K562 (cell line): Measurements from ENCODE around the gene EFNB3. TPM values are rescaled to one million over a fixed set of nuclear protein-coding genes. Genes with fewer than 3 reads are reported as not detected.

Experiments used
- ARID3A ChIP-seq: IDR thresholded peaks from 2 replicates; pipeline ENCODE4 v1.6.1; 2012; ENCODE audit warnings: low read depth, low read length, improper control_type of control experiment, borderline replicate concordance
- CAMTA2 ChIP-seq: fragments of 250-450 bp; sonication (Bioruptor Pico); conservative IDR thresholded peaks from 2 replicates; pipeline ENCODE4 v1.5.1; 2022
- CBFB ChIP-seq: sonication (generic); formaldehyde crosslinking; IDR thresholded peaks from 2 replicates; pipeline ENCODE4 v1.4.0; 2020; ENCODE audit warnings: mild to moderate bottlenecking, missing genetic modification reagents
- CCNT2 ChIP-seq: IDR thresholded peaks from 2 replicates; pipeline ENCODE4 v1.6.1; 2011; ENCODE audit warnings: borderline replicate concordance, low read depth, mild to moderate bottlenecking, moderate library complexity, mixed read lengths, low read length; ENCODE audit not compliant: insufficient read length; ENCODE audit errors: extremely low read depth
- DMBX1 ChIP-seq: fragments of 250-450 bp; sonication (Bioruptor Pico); IDR thresholded peaks from 2 replicates; pipeline ENCODE4 v1.8.0; 2022; ENCODE audit warnings: inconsistent platforms, mild to moderate bottlenecking, moderate library complexity, borderline replicate concordance
- ELF2 ChIP-seq: fragments of 250-450 bp; sonication (Bioruptor Pico); IDR thresholded peaks from 2 replicates; pipeline ENCODE4 v1.5.0; 2021; ENCODE audit warnings: mild to moderate bottlenecking
- FOXA1 ChIP-seq: fragments of 450-650 bp; IDR thresholded peaks from 2 replicates; pipeline ENCODE4 v1.6.1; 2016; ENCODE audit warnings: mild to moderate bottlenecking, borderline replicate concordance
- FOXP1 ChIP-seq: sonication (generic); formaldehyde crosslinking; IDR thresholded peaks from 2 replicates; pipeline ENCODE4 v1.8.0; 2022; ENCODE audit warnings: mild to moderate bottlenecking, missing genetic modification reagents
- HNRNPUL1 ChIP-seq: fragments of 200-400 bp; formaldehyde crosslinking; IDR thresholded peaks from 2 replicates; pipeline ENCODE4 v1.6.1; 2017; ENCODE audit warnings: low read length
- KLF6 ChIP-seq: fragments of 250-450 bp; sonication (Bioruptor Pico); IDR thresholded peaks from 2 replicates; pipeline ENCODE4 v1.4.0; 2020; ENCODE audit warnings: mild to moderate bottlenecking, moderate library complexity, borderline replicate concordance
- MLLT1 ChIP-seq, 2 experiments: fragments of 450-650 bp; IDR thresholded peaks; 2 replicates each; pipeline ENCODE4 v1.6.1; 2016
- NFE2L1 ChIP-seq: fragments of 450-650 bp; IDR thresholded peaks from 2 replicates; pipeline ENCODE4 v1.6.1; 2016; ENCODE audit warnings: missing genetic modification characterization, low read depth, mild to moderate bottlenecking, missing compliant biosample characterization, moderate library complexity, borderline replicate concordance
- RBM34 ChIP-seq: fragments of 200-400 bp; formaldehyde crosslinking; IDR thresholded peaks from 2 replicates; pipeline ENCODE4 v1.6.1; 2018; ENCODE audit warnings: low read length, borderline replicate concordance; ENCODE audit not compliant: insufficient read depth
- SAP30 ChIP-seq: fragments of 200-600 bp; sonication (generic); IDR thresholded peaks from 2 replicates; pipeline ENCODE4 v1.6.1; 2012; ENCODE audit warnings: borderline replicate concordance, low read depth, mild to moderate bottlenecking, moderate library complexity, low read length, control low read depth, inconsistent platforms; ENCODE audit not compliant: insufficient read depth, poor library complexity, severe bottlenecking
- SMARCB1 ChIP-seq: IDR thresholded peaks from 2 replicates; pipeline ENCODE4 v1.6.1; 2011; ENCODE audit warnings: improper control_type of control experiment, low read depth; ENCODE audit not compliant: insufficient read length
- SPI1 ChIP-seq: IDR thresholded peaks from 2 replicates; pipeline ENCODE4 v1.6.1; 2011; ENCODE audit warnings: low read depth, low read length, control low read depth, borderline replicate concordance
- TOE1 ChIP-seq, 2 experiments: fragments of 450-650 bp in 1 of 2; sonication (generic) in 1 of 2; formaldehyde crosslinking in 1 of 2; IDR thresholded peaks; 2 replicates each; pipeline versions ENCODE4 v1.7.1 to v1.8.0; 2016 to 2022; ENCODE audit warnings: borderline replicate concordance in 2 of 2, mild to moderate bottlenecking in 2 of 2, antibody characterized with exemption in 1 of 2, inconsistent platforms in 1 of 2, low read depth in 1 of 2, missing genetic modification reagents in 1 of 2, moderate library complexity in 1 of 2
- TSC22D4 ChIP-seq: fragments of 450-650 bp; IDR thresholded peaks from 2 replicates; pipeline ENCODE4 v1.6.1; 2016; ENCODE audit warnings: missing genetic modification characterization, missing biosample characterization, control low read depth
- ZBTB11 ChIP-seq, 3 experiments: fragments of 200-800 bp in 1 of 3; fragments of 250-450 bp in 1 of 3; fragments of 450-650 bp in 1 of 3; sonication (Bioruptor Pico) in 1 of 3; sonication (Bioruptor generic) in 1 of 3; formaldehyde crosslinking in 1 of 3; IDR thresholded peaks; 2 replicates each; pipeline versions ENCODE4 v1.6.1 to v1.8.0; 2016 to 2022; ENCODE audit warnings: mild to moderate bottlenecking in 2 of 3, missing genetic modification characterization in 2 of 3, missing compliant biosample characterization in 1 of 3, moderate library complexity in 1 of 3
- polyA plus RNA-seq, 8 experiments: library from polyadenylated mRNA; depleted of rRNA in 4 of 8; stranded (reverse) in 5 of 8; unstranded in 3 of 8; fragments of >200 nt; fragmentation: Nextera tagmentation in 2 of 8; fragmentation: Illumina TruSeq in 1 of 8; extraction: Ambion mirVana in 2 of 8; extraction: Trizol in 1 of 8; gene quantifications; 2 replicates each; pipeline versions ENCODE4 v1.2.1 to v1.2.3, GENCODE V29; 2011 to 2014; ENCODE audit warnings: inconsistent platforms in 1 of 8, missing spikeins in 1 of 8
- total RNA-seq, 7 experiments: library from RNA; depleted of rRNA in 6 of 7; stranded (reverse); fragments of >200 nt in 6 of 7; fragmentation: Illumina TruSeq in 2 of 7; extraction: Trizol in 2 of 7; gene quantifications; 2 replicates each; pipeline versions ENCODE4 v1.2.1 to v1.2.3, GENCODE V29; 2011 to 2021; ENCODE audit warnings: low replicate concordance in 1 of 7

Gene EFNB3
- total and polyA plus RNA-seq, 9 of the 15 experiments (the other 6 are each of a cell fraction or from before 2014, with no cell fraction given), result not detected

DNA sequence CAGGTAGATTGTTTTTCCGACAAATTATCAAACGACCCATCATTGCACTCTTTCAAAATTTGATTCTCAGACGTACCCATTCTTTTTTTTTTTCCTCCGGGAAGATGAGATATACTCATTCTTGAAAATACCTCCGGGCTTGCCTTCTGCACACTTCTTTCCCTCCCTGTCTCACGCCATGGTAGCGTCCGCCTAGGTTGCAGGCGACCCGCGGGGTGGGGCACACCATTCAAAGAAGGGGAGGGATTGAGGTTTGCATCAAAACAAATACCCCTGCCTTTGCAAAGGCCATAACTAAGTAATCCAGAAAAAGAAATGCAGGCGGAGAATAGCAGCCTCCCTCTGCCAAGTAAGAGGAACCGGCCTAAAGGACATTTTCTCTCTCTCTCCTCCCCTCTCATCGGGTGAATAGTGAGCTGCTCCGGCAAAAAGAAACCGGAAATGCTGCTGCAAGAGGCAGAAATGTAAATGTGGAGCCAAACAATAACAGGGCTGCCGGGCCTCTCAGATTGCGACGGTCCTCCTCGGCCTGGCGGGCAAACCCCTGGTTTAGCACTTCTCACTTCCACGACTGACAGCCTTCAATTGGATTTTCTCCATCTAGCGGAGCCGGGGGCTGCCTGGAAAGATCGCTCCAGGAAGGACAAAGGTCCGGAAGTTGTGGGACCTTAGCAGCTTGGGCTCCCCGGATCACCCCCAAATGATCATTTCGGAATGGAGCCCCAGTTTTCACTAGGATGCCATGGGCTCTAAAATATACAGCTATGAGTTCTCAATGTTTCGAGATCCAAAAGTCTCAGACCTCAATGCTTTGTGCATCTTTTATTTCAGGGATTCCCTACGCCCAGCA is 18.6 kb upstream of the EFNB3 start (continued):
- TF ChIP-seq NFE2L1 (no peak), TOE1 (IDR thresholded peaks at IDR 0.05; ENCODE audit: borderline replicate concordance) (peak; percentile 90; the same call in 1 of the 2 replicates), TOE1 (CRISPR knock-in tag; IDR thresholded peaks at IDR 0.05; ENCODE audit: borderline replicate concordance, low read depth) (no peak), FOXP1 (no peak), CCNT2 (no peak), ELF2 (CRISPR knock-in tag) (peak; percentile 81), ZBTB11 (CRISPR knock-in tag; IDR thresholded peaks at IDR 0.05) (peak in 1 of 3 experiments; percentile 11; a peak in 1 of 6 replicates), FOXA1 (no peak), KLF6 (CRISPR knock-in tag) (no peak), ARID3A (no peak), SMARCB1 (no peak), CBFB (CRISPR knock-in tag) (no peak), CAMTA2 (no peak), TSC22D4 (tag) (no peak), RBM34 (no peak), HNRNPUL1 (no peak), SPI1 (0 out of 2 replicates have a peak, but pooled peaks have one; percentile 30), MLLT1 (IDR thresholded peaks at IDR 0.05) (peak in 1 of 2 experiments; percentile 39; a peak in 2 of 4 replicates), SAP30 (no peak), DMBX1 (no peak)
